Esophagus squamous epithelium (tissue), 4 donors: ENCODE measurements around the gene NQO2.

ENCODE experiments used
- CTCF ChIP-seq, 6 experiments: fragments of 450-650 bp in 4 of 6; fragments of 200-600 bp in 2 of 6; sonication (generic) in 2 of 6; IDR thresholded peaks; one replicate each; pipeline ENCODE4 v1.5.1; 2016 to 2019; ENCODE audit warnings: antibody characterized with exemption in 6 of 6, mild to moderate bottlenecking in 4 of 6, moderate library complexity in 4 of 6
- POLR2A ChIP-seq, 4 donors: fragments of 450-650 bp; IDR thresholded peaks; one replicate each; pipeline ENCODE4 v1.6.1; 2017; ENCODE audit warnings: antibody characterized with exemption in 4 of 4, mild to moderate bottlenecking in 4 of 4, moderate library complexity in 3 of 4

GRCh38 chr6:2963756-2964155 lies 35.9 kb upstream of the NQO2 start:
- TF ChIP-seq CTCF (IDR thresholded peaks at IDR 0.05) (no peak), POLR2A (IDR thresholded peaks at IDR 0.05) (no peak)
